SK-N-SH treated with all-trans-retinoic acid at 6 μM for 48 hours (cell line): ENCODE results near the gene FBXL19.

ENCODE experiments used
- ATAC-seq: fragments of 200-7000 bp; cut with Tn5 transposase; 3 replicates; pipeline ENCODE4 v1.9.1; 2020; ENCODE audit warnings: mild to moderate bottlenecking, moderate library complexity
- BACH2 ChIP-seq: fragments of 250-450 bp; sonication (Bioruptor Pico); IDR thresholded peaks from 2 replicates; pipeline ENCODE4 v1.9.0; 2021; ENCODE audit warnings: mild to moderate bottlenecking, borderline replicate concordance
- CREB5 ChIP-seq: fragments of 250-450 bp; sonication (Bioruptor Pico); IDR thresholded peaks from 2 replicates; pipeline ENCODE4 v1.5.1; 2020; ENCODE audit warnings: low read depth, mild to moderate bottlenecking, moderate library complexity
- CSDC2 ChIP-seq: fragments of 250-450 bp; sonication (Bioruptor Pico); IDR thresholded peaks from 2 replicates; pipeline ENCODE4 v1.5.0; 2020; ENCODE audit warnings: mild to moderate bottlenecking, moderate library complexity
- CSRNP3 ChIP-seq: fragments of 250-450 bp; sonication (Bioruptor Pico); IDR thresholded peaks from 2 replicates; pipeline ENCODE4 v1.5.1; 2021; ENCODE audit warnings: mild to moderate bottlenecking, moderate library complexity
- ESRRG ChIP-seq: fragments of 250-450 bp; sonication (Bioruptor Pico); IDR thresholded peaks from 2 replicates; pipeline ENCODE4 v1.6.1; 2021; ENCODE audit warnings: mild to moderate bottlenecking
- GLIS3 ChIP-seq: fragments of 250-450 bp; sonication (Bioruptor Pico); IDR thresholded peaks from 2 replicates; pipeline ENCODE4 v1.5.0; 2020; ENCODE audit warnings: mild to moderate bottlenecking, moderate library complexity
- ISL1 ChIP-seq: fragments of 250-450 bp; sonication (Bioruptor Pico); IDR thresholded peaks from 2 replicates; pipeline ENCODE4 v2.1.2; 2022; ENCODE audit warnings: mild to moderate bottlenecking, moderate library complexity
- OSR1 ChIP-seq: fragments of 250-450 bp; sonication (Bioruptor Pico); IDR thresholded peaks from 2 replicates; pipeline ENCODE4 v1.8.0; 2022; ENCODE audit warnings: moderate library complexity, mild to moderate bottlenecking, inconsistent platforms
- PATZ1 ChIP-seq: fragments of 250-450 bp; sonication (Bioruptor Pico); IDR thresholded peaks from 2 replicates; pipeline ENCODE4 v1.8.0; 2020; ENCODE audit warnings: mild to moderate bottlenecking, moderate library complexity, borderline replicate concordance
- POU6F1 ChIP-seq: fragments of 250-450 bp; sonication (Bioruptor Pico); IDR thresholded peaks from 2 replicates; pipeline ENCODE4 v1.8.0; 2021; ENCODE audit warnings: low read depth, mild to moderate bottlenecking, moderate library complexity, borderline replicate concordance
- PPARA ChIP-seq: fragments of 250-450 bp; sonication (Bioruptor Pico); IDR thresholded peaks from 2 replicates; pipeline ENCODE4 v1.5.0; 2020; ENCODE audit warnings: mild to moderate bottlenecking, borderline replicate concordance
- RARB ChIP-seq: fragments of 250-450 bp; sonication (Bioruptor Pico); IDR thresholded peaks from 2 replicates; pipeline ENCODE4 v1.8.0; 2021; ENCODE audit warnings: mild to moderate bottlenecking, moderate library complexity
- TCF4 ChIP-seq: fragments of 250-450 bp; sonication (Bioruptor Pico); IDR thresholded peaks from 2 replicates; pipeline ENCODE4 v1.8.0; 2021; ENCODE audit warnings: mild to moderate bottlenecking, moderate library complexity, borderline replicate concordance
- TOX ChIP-seq: fragments of 250-450 bp; sonication (Bioruptor Pico); IDR thresholded peaks from 2 replicates; pipeline ENCODE4 v1.8.0; 2021; ENCODE audit warnings: mild to moderate bottlenecking, moderate library complexity, borderline replicate concordance
- TSHZ2 ChIP-seq: fragments of 250-450 bp; sonication (Bioruptor Pico); IDR thresholded peaks from 2 replicates; pipeline ENCODE4 v1.5.0; 2020; ENCODE audit warnings: mild to moderate bottlenecking, moderate library complexity
- ZC3H10 ChIP-seq: fragments of 250-450 bp; sonication (Bioruptor Pico); IDR thresholded peaks from 2 replicates; pipeline ENCODE4 v1.5.1; 2021; ENCODE audit warnings: mild to moderate bottlenecking, moderate library complexity
- ZFP30 ChIP-seq: fragments of 450-650 bp; formaldehyde crosslinking; IDR thresholded peaks from 2 replicates; pipeline ENCODE4 v1.5.0; 2022; ENCODE audit warnings: mild to moderate bottlenecking, moderate library complexity
- ZNF565 ChIP-seq: fragments of 450-650 bp; formaldehyde crosslinking; conservative IDR thresholded peaks from 2 replicates; pipeline ENCODE4 v1.5.0; 2020; ENCODE audit warnings: low read depth, mild to moderate bottlenecking, moderate library complexity
- ZNF70 ChIP-seq: fragments of 450-650 bp; formaldehyde crosslinking; IDR thresholded peaks from 2 replicates; pipeline ENCODE4 v1.5.0; 2020; ENCODE audit warnings: mild to moderate bottlenecking, moderate library complexity
- ZNF8 ChIP-seq: fragments of 450-650 bp; formaldehyde crosslinking; IDR thresholded peaks from 2 replicates; pipeline ENCODE4 v1.5.0; 2020; ENCODE audit warnings: mild to moderate bottlenecking, moderate library complexity

The FBXL19 gene

GRCh38 chr16:30980959-30981358 lies 57.6 kb downstream of the FBXL19 start:
- TF ChIP-seq CSDC2 (CRISPR knock-in tag) (no peak), POU6F1 (CRISPR knock-in tag) (no peak), ZNF8 (no peak), TSHZ2 (CRISPR knock-in tag) (no peak), ESRRG (CRISPR knock-in tag) (no peak), GLIS3 (CRISPR knock-in tag) (no peak), TOX (CRISPR knock-in tag) (no peak), ZC3H10 (no peak), ISL1 (CRISPR knock-in tag) (no peak), PATZ1 (CRISPR knock-in tag) (no peak), ZNF565 (CRISPR knock-in tag) (no peak), BACH2 (CRISPR knock-in tag) (no peak), PPARA (CRISPR knock-in tag) (no peak), ZFP30 (CRISPR knock-in tag) (no peak), RARB (CRISPR knock-in tag) (no peak), ZNF70 (CRISPR knock-in tag) (no peak), CREB5 (CRISPR knock-in tag) (no peak), CSRNP3 (CRISPR knock-in tag) (no peak), OSR1 (CRISPR knock-in tag) (no peak), TCF4 (no peak)
- ATAC-seq, result no peak

- no peak for ATAC-seq
These were observed 59.3 kb downstream of the FBXL19 start for GRCh38 chr16:30982548-30983288.

More at GRCh38 chr16:30982548-30983288, 59.3 kb downstream of the FBXL19 start:
- no peak for TF ChIP-seq CSDC2 (CRISPR knock-in tag)
- no peak for TF ChIP-seq TOX (CRISPR knock-in tag)
- TF ChIP-seq TSHZ2 (CRISPR knock-in tag), result no peak
- no peak for TF ChIP-seq RARB (CRISPR knock-in tag)
- TF ChIP-seq ZNF8, result no peak
- TF ChIP-seq ISL1 (CRISPR knock-in tag), result no peak
- TF ChIP-seq CREB5 (CRISPR knock-in tag), result no peak
